HAP-1 (cell line): ENCODE measurements around the gene CHST6.
"Not testable (repeated sequence)": the region's sequence is repeated elsewhere in the genome, so short reads cannot be mapped to it uniquely, and the experiment has no call there.

Experiments
- DNase-seq, 2 experiments: peaks; one replicate each; pipeline ENCODE4 v3.0.0-alpha.2; 2016 to 2020; ENCODE audit warnings: low spot score in 2 of 2
- H3K27me3 ChIP-seq: fragments of 250-450 bp; sonication (Bioruptor Pico); 2 replicates; pipeline ENCODE4 v1.5.1; 2020; ENCODE audit warnings: low read depth, mild to moderate bottlenecking, moderate library complexity
- H3K36me3 ChIP-seq: fragments of 250-450 bp; sonication (Bioruptor Pico); replicated peaks from 2 replicates; pipeline ENCODE4 v1.5.1; 2020; ENCODE audit warnings: mild to moderate bottlenecking
- H3K4me1 ChIP-seq: fragments of 250-450 bp; sonication (Bioruptor Pico); 2 replicates; pipeline ENCODE4 v1.5.1; 2020; ENCODE audit warnings: mild to moderate bottlenecking
- H3K4me3 ChIP-seq: fragments of 250-450 bp; sonication (Bioruptor Pico); 2 replicates; pipeline ENCODE4 v1.5.1; 2020; ENCODE audit warnings: mild to moderate bottlenecking, moderate library complexity
- H3K9me3 ChIP-seq: fragments of 250-450 bp; sonication (Bioruptor Pico); 2 replicates; pipeline ENCODE4 v1.5.1; 2020; ENCODE audit warnings: mild to moderate bottlenecking, moderate library complexity
- in situ Hi-C: fragments of 300-500 bp; cut with MboI; formaldehyde crosslinking; loops from 3 replicates; pipeline ENCODE4 v1.14.3; 2020; ENCODE audit warnings: low sequenced_read_pairs, inconsistent platforms, mixed read lengths

Gene CHST6

GRCh38 chr16:75458029-75458428 lies 37.2 kb downstream of the CHST6 start:
- Histone ChIP-seq H3K4me1 (peaks cover 26% of the 10 kb centered on the region), H3K27me3 (no peaks in the 10 kb centered on the region), H3K4me3 (no peak overlapping the region), H3K9me3 (no peaks in the 10 kb centered on the region), H3K36me3 (no peaks in the 10 kb centered on the region; the same call in 1 of the 2 replicates)
- in situ Hi-C loops, result no loop called here
- DNase-seq, result no peak

GRCh38 chr16:75457485-75458021 lies 37.7 kb downstream of the CHST6 start:
- in situ Hi-C loops, result no loop called here
- H3K4me3 ChIP-seq, result no peak overlapping the region
- H3K4me1 ChIP-seq, result peaks cover 21% of the 10 kb centered on the region
- no peak for DNase-seq
- H3K27me3 ChIP-seq, result no peaks in the 10 kb centered on the region
- H3K36me3 ChIP-seq, result no peaks in the 10 kb centered on the region; the same call in 1 of the 2 replicates
- no peaks in the 10 kb centered on the region for H3K9me3 ChIP-seq

- no peaks in the 10 kb centered on the region; the same call in 1 of the 2 replicates for H3K36me3 ChIP-seq
- H3K4me1 ChIP-seq, result peaks cover 20% of the 10 kb centered on the region
- no peaks in the 10 kb centered on the region for H3K9me3 ChIP-seq
- in situ Hi-C loops, result no loop called here
- DNase-seq, result no peak
- no peaks in the 10 kb centered on the region for H3K27me3 ChIP-seq
- H3K4me3 ChIP-seq, result no peak overlapping the region
Observed at GRCh38 chr16:75456971-75457370, 38.3 kb downstream of the CHST6 start.

GRCh38 chr16:75456486-75456885 lies 38.8 kb downstream of the CHST6 start:
- H3K4me1 ChIP-seq, result peaks cover 20% of the 10 kb centered on the region
- H3K27me3 ChIP-seq, in situ Hi-C loops, H3K36me3 ChIP-seq, DNase-seq, H3K4me3 ChIP-seq, H3K9me3 ChIP-seq: not testable (repeated sequence)

- in situ Hi-C loops, result no loop called here
Observed at GRCh38 chr16:75455677-75456076, 39.6 kb downstream of the CHST6 start.

GRCh38 chr16:75452464-75453190 lies 42.6 kb downstream of the CHST6 start:
- in situ Hi-C loops, result no loop called here
- Histone ChIP-seq H3K9me3 (no peaks in the 10 kb centered on the region), H3K27me3 (no peaks in the 10 kb centered on the region), H3K36me3 (peaks cover under 1% of the 10 kb centered on the region), H3K4me3 (no peak overlapping the region), H3K4me1 (peaks cover 20% of the 10 kb centered on the region)
- no peak for DNase-seq

More at GRCh38 chr16:75455677-75456076, 39.6 kb downstream of the CHST6 start:
- peak; percentile 47 to 70 for DNase-seq
- H3K27me3 ChIP-seq, result no peaks in the 10 kb centered on the region
- no peaks in the 10 kb centered on the region for H3K9me3 ChIP-seq
- H3K4me3 ChIP-seq, result no peak overlapping the region
- H3K36me3 ChIP-seq, result no peaks in the 10 kb centered on the region; the same call in none of the 2 replicates
- H3K4me1 ChIP-seq, result peaks cover 20% of the 10 kb centered on the region

- DNase-seq, result no peak
- Histone ChIP-seq H3K4me1 (no peaks in the 10 kb centered on the region), H3K4me3 (no peak overlapping the region), H3K27me3 (no peaks in the 10 kb centered on the region), H3K9me3 (no peaks in the 10 kb centered on the region), H3K36me3 (peaks cover 10% of the 10 kb centered on the region)
- in situ Hi-C loops, result no loop called here
Observed at GRCh38 chr16:75446416-75446815, 48.8 kb downstream of the CHST6 start.

- no peaks in the 10 kb centered on the region for H3K9me3 ChIP-seq
- H3K4me3 ChIP-seq, result no peak overlapping the region
- H3K36me3 ChIP-seq, result peaks cover 10% of the 10 kb centered on the region
- in situ Hi-C loops, result no loop called here
- no peaks in the 10 kb centered on the region for H3K4me1 ChIP-seq
- DNase-seq, result no peak
- H3K27me3 ChIP-seq, result no peaks in the 10 kb centered on the region
Observed at GRCh38 chr16:75445298-75445697, 49.9 kb downstream of the CHST6 start.

- H3K36me3 ChIP-seq, result peaks cover 10% of the 10 kb centered on the region
- no peak for DNase-seq
- H3K27me3 ChIP-seq, result no peaks in the 10 kb centered on the region
- no peaks in the 10 kb centered on the region for H3K9me3 ChIP-seq
- in situ Hi-C loops, result no loop called here
- no peak overlapping the region for H3K4me3 ChIP-seq
- no peaks in the 10 kb centered on the region for H3K4me1 ChIP-seq
Observed at GRCh38 chr16:75443298-75443697, 51.9 kb downstream of the CHST6 start.

GRCh38 chr16:75433732-75434413 lies 61.4 kb downstream of the CHST6 start:
- no peaks in the 10 kb centered on the region for H3K36me3 ChIP-seq
- in situ Hi-C loops, result no loop called here
- H3K4me1 ChIP-seq, result peaks cover 5% of the 10 kb centered on the region; the same call in 1 of the 2 replicates

GRCh38 chr16:75432828-75433731 lies 62.2 kb downstream of the CHST6 start, which contains the start of gene CFDP1:
TSS of gene CFDP1 (minus strand) at chr16:75433503. CDS start at chr16:75433352, 151 bp downstream.
- peaks cover 5% of the 10 kb centered on the region; the same call in 1 of the 2 replicates for H3K4me1 ChIP-seq
- peak; percentile 89 to 96 for DNase-seq
- in situ Hi-C loops, result no loop called here

More at GRCh38 chr16:75433732-75434413, 61.4 kb downstream of the CHST6 start:
- Histone ChIP-seq H3K9me3 (no peaks in the 10 kb centered on the region), H3K4me3 (peak overlapping the region; percentile 79), H3K27me3 (no peaks in the 10 kb centered on the region)
- no peak for DNase-seq

GRCh38 chr16:75429621-75430403 lies 65.4 kb downstream of the CHST6 start:
- in situ Hi-C loops, result no loop called here
- H3K9me3 ChIP-seq, result no peaks in the 10 kb centered on the region
- H3K27me3 ChIP-seq, result no peaks in the 10 kb centered on the region
- H3K36me3 ChIP-seq, result no peaks in the 10 kb centered on the region
- DNase-seq, result no peak
- H3K4me1 ChIP-seq, result peaks cover 5% of the 10 kb centered on the region; the same call in 1 of the 2 replicates
- H3K4me3 ChIP-seq, result no peak overlapping the region

More at GRCh38 chr16:75432828-75433731, 62.2 kb downstream of the CHST6 start, which contains the start of gene CFDP1:
- H3K27me3 ChIP-seq, result no peaks in the 10 kb centered on the region
- peak within 1 kb of the TSS; percentile 79 for H3K4me3 ChIP-seq
- no peaks in the 10 kb centered on the region for H3K9me3 ChIP-seq
- H3K36me3 ChIP-seq, result no peaks in the 10 kb centered on the region
